Gastrocnemius medialis (tissue), 4 donors: ENCODE data around the gene RALGPS2.

Experiments used
- CTCF ChIP-seq, 5 experiments: fragments of 450-650 bp in 3 of 5; fragments of 200-600 bp in 2 of 5; sonication (generic) in 2 of 5; IDR thresholded peaks in 4 of 5; conservative IDR thresholded peaks in 1 of 5; 1 replicate in 4 of 5; 2 replicates in 1 of 5; pipeline ENCODE4 v1.5.1; 2016 to 2019; ENCODE audit warnings: antibody characterized with exemption in 5 of 5, mild to moderate bottlenecking in 3 of 5, moderate library complexity in 3 of 5
- POLR2A ChIP-seq, 2 donors: fragments of 450-650 bp; IDR thresholded peaks; one replicate each; pipeline ENCODE4 v1.6.1; 2017; ENCODE audit warnings: antibody characterized with exemption in 2 of 2, mild to moderate bottlenecking in 2 of 2, moderate library complexity in 2 of 2

- TF ChIP-seq CTCF (IDR thresholded peaks at IDR 0.05 in 4 of 5, conservative IDR thresholded peaks at IDR 0.05 in 1 of 5) = no peak
- no peak for TF ChIP-seq POLR2A (IDR thresholded peaks at IDR 0.05)
These were observed 11.8 kb upstream of the RALGPS2 start for GRCh38 chr1:178713259-178713658.
